Measurements from ENCODE around the gene CNR1. TPM values are rescaled to one million over a fixed set of nuclear protein-coding genes. Genes with fewer than 3 reads are reported as not detected.

CNR1 gene
- total and polyA plus RNA-seq, 7 donors: under 0.01 to 27.7 (median 19.1) TPM

- no peak for DNase-seq
- Histone ChIP-seq H3K9me3 (no peaks in the 10 kb centered on the region), H3K4me1 (no peaks in the 10 kb centered on the region), H3K4me3 (no peak overlapping the region), H3K27ac (no peak overlapping the region), H3K27me3 (no peaks in the 10 kb centered on the region), H3K36me3 (no peaks in the 10 kb centered on the region)
- no peak for TF ChIP-seq POLR2A (IDR thresholded peaks at IDR 0.05)
- TF ChIP-seq, protein P1, sequence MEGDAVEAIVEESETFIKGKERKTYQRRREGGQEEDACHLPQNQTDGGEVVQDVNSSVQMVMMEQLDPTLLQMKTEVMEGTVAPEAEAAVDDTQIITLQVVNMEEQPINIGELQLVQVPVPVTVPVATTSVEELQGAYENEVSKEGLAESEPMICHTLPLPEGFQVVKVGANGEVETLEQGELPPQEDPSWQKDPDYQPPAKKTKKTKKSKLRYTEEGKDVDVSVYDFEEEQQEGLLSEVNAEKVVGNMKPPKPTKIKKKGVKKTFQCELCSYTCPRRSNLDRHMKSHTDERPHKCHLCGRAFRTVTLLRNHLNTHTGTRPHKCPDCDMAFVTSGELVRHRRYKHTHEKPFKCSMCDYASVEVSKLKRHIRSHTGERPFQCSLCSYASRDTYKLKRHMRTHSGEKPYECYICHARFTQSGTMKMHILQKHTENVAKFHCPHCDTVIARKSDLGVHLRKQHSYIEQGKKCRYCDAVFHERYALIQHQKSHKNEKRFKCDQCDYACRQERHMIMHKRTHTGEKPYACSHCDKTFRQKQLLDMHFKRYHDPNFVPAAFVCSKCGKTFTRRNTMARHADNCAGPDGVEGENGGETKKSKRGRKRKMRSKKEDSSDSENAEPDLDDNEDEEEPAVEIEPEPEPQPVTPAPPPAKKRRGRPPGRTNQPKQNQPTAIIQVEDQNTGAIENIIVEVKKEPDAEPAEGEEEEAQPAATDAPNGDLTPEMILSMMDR (IDR thresholded peaks at IDR 0.05): no peak
- no peak for TF ChIP-seq EP300 (IDR thresholded peaks at IDR 0.05)
- no peak for TF ChIP-seq POLR2AphosphoS5 (IDR thresholded peaks at IDR 0.05)
- intact Hi-C loops (cut with DNase I): no loop called here
- WGBS, 2 donors: 44 to 87% methylated on average over 2 of the region's 2 CpGs
Observed at GRCh38 chr6:88115307-88115706, 50.8 kb downstream of the CNR1 start.

GRCh38 chr6:88114838-88115237, 51.3 kb downstream of the CNR1 start:
- Histone ChIP-seq H3K9me3 (no peaks in the 10 kb centered on the region), H3K27me3 (no peaks in the 10 kb centered on the region), H3K4me1 (no peaks in the 10 kb centered on the region), H3K27ac (no peak overlapping the region), H3K36me3 (no peaks in the 10 kb centered on the region), H3K4me3 (no peak overlapping the region)
- WGBS, 2 donors: 40 to 68% methylated on average over 2 of the region's 2 CpGs
- DNase-seq: no peak
- TF ChIP-seq, protein P1 (IDR thresholded peaks at IDR 0.05): no peak
- TF ChIP-seq POLR2A (IDR thresholded peaks at IDR 0.05) (no peak), POLR2AphosphoS5 (IDR thresholded peaks at IDR 0.05) (no peak), EP300 (IDR thresholded peaks at IDR 0.05) (no peak)
- intact Hi-C loops (cut with DNase I): no loop called here

DNA sequence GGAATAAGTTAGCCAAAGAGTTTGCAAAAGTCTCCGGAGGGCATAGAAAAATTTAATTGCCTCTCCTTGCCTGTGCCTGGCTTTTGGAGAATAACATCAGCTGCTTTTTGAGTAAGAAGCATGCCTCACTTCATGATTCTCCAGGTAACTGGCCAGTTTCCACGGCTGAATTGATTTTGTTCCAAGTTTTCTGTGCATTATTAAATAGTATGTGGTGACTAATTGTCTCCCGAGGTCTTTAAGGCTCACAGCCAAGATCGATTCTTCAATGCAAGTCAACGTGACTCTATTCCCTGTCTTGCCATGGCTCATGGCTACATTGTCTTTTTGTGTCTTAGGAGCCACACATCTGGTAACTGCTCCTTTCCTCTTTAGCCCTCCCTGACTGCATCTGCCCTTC, 54.2 kb downstream of the CNR1 start:
- intact Hi-C loops (cut with DNase I): no loop called here
- H3K9me3 ChIP-seq: no peaks in the 10 kb centered on the region
- H3K27me3 ChIP-seq: no peaks in the 10 kb centered on the region
- 84 to 86% methylated on average over 5 of the region's 5 CpGs for WGBS, 2 donors
- H3K4me3 ChIP-seq: no peak overlapping the region
- TF ChIP-seq POLR2A (IDR thresholded peaks at IDR 0.05) (no peak), POLR2AphosphoS5 (IDR thresholded peaks at IDR 0.05) (no peak), EP300 (IDR thresholded peaks at IDR 0.05) (no peak)
- TF ChIP-seq, protein P1 (IDR thresholded peaks at IDR 0.05): no peak
- no peaks in the 10 kb centered on the region for H3K36me3 ChIP-seq
- DNase-seq: no peak
- no peak overlapping the region for H3K27ac ChIP-seq
- H3K4me1 ChIP-seq: no peaks in the 10 kb centered on the region

- Histone ChIP-seq H3K27ac (no peak overlapping the region), H3K4me3 (no peak overlapping the region), H3K9me3 (no peaks in the 10 kb centered on the region), H3K4me1 (no peaks in the 10 kb centered on the region), H3K36me3 (no peaks in the 10 kb centered on the region), H3K27me3 (no peaks in the 10 kb centered on the region)
- intact Hi-C loops (cut with DNase I): no loop called here
- no peak for DNase-seq
- TF ChIP-seq, protein P1 (IDR thresholded peaks at IDR 0.05): no peak
- TF ChIP-seq POLR2AphosphoS5 (IDR thresholded peaks at IDR 0.05) (no peak), POLR2A (IDR thresholded peaks at IDR 0.05) (no peak), EP300 (IDR thresholded peaks at IDR 0.05) (no peak)
Observed at GRCh38 chr6:88107241-88107640, 58.9 kb downstream of the CNR1 start.

GRCh38 chr6:88105741-88106340, 60.3 kb downstream of the CNR1 start:
- H3K36me3 ChIP-seq: no peaks in the 10 kb centered on the region
- H3K4me1 ChIP-seq: no peaks in the 10 kb centered on the region
- no peak overlapping the region for H3K4me3 ChIP-seq
- DNase-seq: no peak
- intact Hi-C loops (cut with DNase I): no loop called here
- no peaks in the 10 kb centered on the region for H3K9me3 ChIP-seq
- no peak overlapping the region for H3K27ac ChIP-seq
- H3K27me3 ChIP-seq: no peaks in the 10 kb centered on the region
- TF ChIP-seq POLR2AphosphoS5 (IDR thresholded peaks at IDR 0.05) (no peak), EP300 (IDR thresholded peaks at IDR 0.05) (no peak), POLR2A (IDR thresholded peaks at IDR 0.05) (no peak)
- TF ChIP-seq, protein P1 (IDR thresholded peaks at IDR 0.05): no peak
- WGBS, 2 donors: 62 to 74% methylated on average over 7 of the region's 7 CpGs

Measured in sigmoid colon (tissue), 7 donors.